Activated B cell treated with CpG ODN at 0.5 μM for 24 hours (primary cell): ENCODE results near the gene ITGB6. TPM values are rescaled to one million over a fixed set of nuclear protein-coding genes. Genes with fewer than 3 reads are reported as not detected.
"Not testable (repeated sequence)": the region's sequence is repeated elsewhere in the genome, so short reads cannot be mapped to it uniquely, and the experiment has no call there.

Source experiments
- ATAC-seq: fragments of 200-7000 bp; cut with Tn5 transposase; one replicate; pipeline ENCODE4 v1.10.0; 2021; ENCODE audit warnings: low read depth, mild to moderate bottlenecking, moderate library complexity
- CTCF ChIA-PET: fragments of 350-600 bp; sonication (Branson Sonifier 250); formaldehyde crosslinking; loops from one replicate; lab custom pipeline; 2021; ENCODE audit warnings: antibody characterized with exemption; lab: Charles Lee
- POLR2A ChIA-PET: fragments of 350-600 bp; sonication (Branson Sonifier 250); formaldehyde crosslinking; loops from one replicate; lab custom pipeline; 2021; ENCODE audit warnings: antibody characterized with exemption; lab: Charles Lee
- DNase-seq: peaks from one replicate; pipeline ENCODE4 v3.0.0; 2022
- H3K27ac Mint-ChIP-seq: one replicate; pipeline ENCODE4 v1.8.0; 2020; ENCODE audit warnings: mixed read lengths
- H3K27me3 Mint-ChIP-seq: one replicate; pipeline ENCODE4 v1.8.0; 2021; ENCODE audit warnings: mixed read lengths
- H3K36me3 Mint-ChIP-seq: one replicate; pipeline ENCODE4 v1.8.0; 2021; ENCODE audit warnings: low read depth, mixed read lengths
- H3K4me1 Mint-ChIP-seq: one replicate; pipeline ENCODE4 v1.8.0; 2021; ENCODE audit warnings: mixed read lengths
- H3K4me3 Mint-ChIP-seq: one replicate; pipeline ENCODE4 v1.8.0; 2020; ENCODE audit warnings: mild to moderate bottlenecking, mixed read lengths
- H3K9me3 Mint-ChIP-seq: one replicate; pipeline ENCODE4 v1.8.0; 2020; ENCODE audit warnings: mixed read lengths
- CTCF ChIP-seq: fragments of 200-600 bp; IDR thresholded peaks from one replicate; pipeline ENCODE4 v1.8.0; 2022; ENCODE audit warnings: antibody characterized with exemption, mild to moderate bottlenecking
- intact Hi-C: fragments of 100-400 bp; cut with micrococcal nuclease; formaldehyde crosslinking; loops from one replicate; pipeline ENCODE4 v1.15.1; 2024
- total RNA-seq: library from RNA; stranded (reverse); gene quantifications from 2 replicates; pipeline ENCODE4 v1.2.3, GENCODE V29; 2022

The ITGB6 gene
- total RNA-seq, 1 donor from 2014 or later = not detected

DNA sequence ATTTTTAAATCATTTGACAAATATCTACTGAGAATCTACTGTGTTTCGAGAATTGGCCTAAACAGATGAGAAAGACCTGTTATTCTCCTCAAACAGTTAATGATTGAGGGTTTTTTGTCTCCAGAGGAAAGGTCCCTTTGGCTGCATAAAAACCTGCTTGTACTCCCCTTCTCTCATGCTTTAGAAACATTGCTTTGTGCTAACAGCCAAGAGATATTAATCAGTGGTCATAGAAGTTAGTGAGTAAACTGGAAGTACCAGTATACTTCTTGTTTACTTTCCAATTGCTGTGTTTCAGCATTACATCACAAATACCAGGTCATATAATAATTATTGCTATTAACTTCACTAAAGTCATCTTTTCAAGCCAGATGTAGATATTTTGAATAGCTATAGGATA is 34.1 kb downstream of the ITGB6 start:
- ATAC-seq (no peak), DNase-seq (no peak)
- H3K27me3 Mint-ChIP-seq = no peaks in the 10 kb centered on the region
- no peaks in the 10 kb centered on the region for H3K4me1 Mint-ChIP-seq
- CTCF ChIA-PET = no interaction called here
- H3K27ac Mint-ChIP-seq = no peak overlapping the region
- no peak overlapping the region for H3K4me3 Mint-ChIP-seq
- intact Hi-C loops = no loop called here
- H3K36me3 Mint-ChIP-seq = no peaks in the 10 kb centered on the region
- no peaks in the 10 kb centered on the region for H3K9me3 Mint-ChIP-seq
- POLR2A ChIA-PET = no interaction called here
- TF ChIP-seq CTCF = no peak

- H3K4me3 Mint-ChIP-seq = no peak overlapping the region
- POLR2A ChIA-PET = no interaction called here
- no peak for ATAC-seq
- DNase-seq = no peak
- no peaks in the 10 kb centered on the region for H3K27me3 Mint-ChIP-seq
- CTCF ChIA-PET = no interaction called here
- intact Hi-C loops = no loop called here
- no peaks in the 10 kb centered on the region for H3K4me1 Mint-ChIP-seq
- no peak for TF ChIP-seq CTCF
- no peak overlapping the region for H3K27ac Mint-ChIP-seq
- H3K9me3 Mint-ChIP-seq = no peaks in the 10 kb centered on the region
- H3K36me3 Mint-ChIP-seq = no peaks in the 10 kb centered on the region
Measured at GRCh38 chr2:160165081-160165480, 35.0 kb downstream of the ITGB6 start.

GRCh38 chr2:160157861-160158829 is 41.9 kb downstream of the ITGB6 start:
- CTCF ChIA-PET = no interaction called here
- no peak for ATAC-seq
- Mint-ChIP-seq H3K27ac (no peak overlapping the region), H3K4me1 (no peaks in the 10 kb centered on the region), H3K9me3 (no peaks in the 10 kb centered on the region), H3K27me3 (peaks cover 4% of the 10 kb centered on the region), H3K36me3 (no peaks in the 10 kb centered on the region), H3K4me3 (no peak overlapping the region)
- POLR2A ChIA-PET = no interaction called here
- no peak for TF ChIP-seq CTCF
- intact Hi-C loops = no loop called here
- DNase-seq = no peak

DNA sequence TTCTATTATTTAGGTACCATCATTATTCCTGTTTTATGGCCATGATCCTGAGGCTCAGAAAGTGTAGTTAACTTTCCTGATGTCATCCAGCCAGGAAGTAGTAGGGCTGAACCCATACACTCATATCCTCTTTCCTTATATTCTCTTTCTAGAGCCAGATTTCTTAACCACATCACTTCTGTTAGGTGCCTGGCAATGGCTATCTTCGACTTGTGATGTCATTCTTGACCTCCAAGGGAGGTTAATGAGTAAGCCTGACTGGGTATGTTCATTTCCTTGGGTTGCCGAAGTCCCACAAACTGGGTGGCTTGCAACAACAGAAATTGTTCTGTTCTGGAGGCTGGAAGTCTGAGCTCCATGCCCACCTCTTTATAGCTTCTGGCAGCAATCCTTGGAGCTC is 43.4 kb downstream of the ITGB6 start:
- CTCF ChIA-PET = no interaction called here
- no peak for DNase-seq
- intact Hi-C loops = no loop called here
- Mint-ChIP-seq H3K27me3 (peaks cover 4% of the 10 kb centered on the region), H3K4me1 (no peaks in the 10 kb centered on the region), H3K36me3 (no peaks in the 10 kb centered on the region), H3K9me3 (no peaks in the 10 kb centered on the region), H3K4me3 (no peak overlapping the region), H3K27ac (no peak overlapping the region)
- no peak for ATAC-seq
- POLR2A ChIA-PET = no interaction called here
- TF ChIP-seq CTCF = no peak

DNA sequence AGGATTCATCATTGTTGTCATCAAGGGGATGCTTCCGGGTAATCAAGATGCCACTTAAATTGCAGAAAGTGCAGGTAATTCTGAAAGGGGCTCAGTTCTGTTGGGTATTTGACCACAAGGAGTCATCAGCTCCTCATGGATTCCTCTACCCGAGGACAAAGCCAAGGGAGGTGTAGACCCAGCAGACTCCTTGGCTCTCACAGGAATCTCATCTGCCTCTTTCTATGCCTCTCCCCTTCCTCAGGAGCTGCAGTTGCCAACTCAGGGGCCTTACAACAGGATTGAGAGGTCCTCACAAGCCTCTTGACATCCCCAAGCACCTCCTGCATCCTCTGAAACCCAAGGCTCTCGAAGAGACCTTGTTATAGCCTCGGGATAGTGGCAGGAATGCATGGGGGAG is 44.0 kb downstream of the ITGB6 start:
- DNase-seq (no peak), ATAC-seq (no peak)
- CTCF ChIA-PET = no interaction called here
- Mint-ChIP-seq H3K4me1 (no peaks in the 10 kb centered on the region), H3K9me3 (no peaks in the 10 kb centered on the region), H3K36me3 (no peaks in the 10 kb centered on the region), H3K4me3 (no peak overlapping the region), H3K27ac (no peak overlapping the region), H3K27me3 (peaks cover 4% of the 10 kb centered on the region)
- no peak for TF ChIP-seq CTCF
- intact Hi-C loops = no loop called here
- POLR2A ChIA-PET = no interaction called here

DNA sequence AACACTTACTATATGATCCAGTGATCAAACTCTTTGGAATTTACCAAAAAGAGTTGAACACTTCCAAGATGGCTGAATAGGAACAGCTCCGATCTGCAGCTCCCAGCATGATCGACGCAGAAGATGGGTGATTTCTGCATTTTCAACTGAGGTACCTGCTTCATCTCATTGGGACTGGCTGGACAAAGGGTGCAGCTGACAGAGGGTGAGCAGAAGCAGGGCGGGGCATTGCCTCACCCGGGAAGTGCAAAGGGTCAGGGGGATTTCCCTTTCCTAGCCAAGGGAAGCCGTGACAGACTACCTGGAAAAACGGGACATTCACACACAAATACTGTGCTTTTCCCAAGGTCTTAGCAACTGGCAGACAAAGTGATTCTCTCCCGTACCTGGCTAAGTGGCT is 51.7 kb downstream of the ITGB6 start:
- H3K27me3 Mint-ChIP-seq = peaks cover 15% of the 10 kb centered on the region
- DNase-seq, H3K36me3 Mint-ChIP-seq, H3K4me3 Mint-ChIP-seq, H3K4me1 Mint-ChIP-seq, CTCF ChIA-PET, ATAC-seq, H3K9me3 Mint-ChIP-seq, H3K27ac Mint-ChIP-seq, POLR2A ChIA-PET, intact Hi-C loops: not testable (repeated sequence)
